ENCODE data around the gene APBB2.
"Not testable (repeated sequence)": the region's sequence is repeated elsewhere in the genome, so short reads cannot be mapped to it uniquely, and the experiment has no call there.

- TF ChIP-seq CTCF (conservative IDR thresholded peaks at IDR 0.05 in 1 of 2, IDR thresholded peaks at IDR 0.05 in 1 of 2; ENCODE audit: extremely low read depth in 1 of 2, insufficient read depth in 1 of 2, low read depth in 1 of 2, low read length in 2 of 2); EZH2 (IDR thresholded peaks at IDR 0.05; ENCODE audit: borderline replicate concordance, low read length): not testable (repeated sequence)
Observed at GRCh38 chr4:40817157-40817556, 397.2 kb downstream of the APBB2 start.
